Stimulated activated CD8-positive, alpha-beta memory T cell treated with anti-CD3 and anti-CD28 coated beads, Interleukin-12 subunit alpha, Interleukin-12 subunit beta, amount 100 ng/mL, for 24 hours (primary cell): ENCODE data around the gene KIAA1217.

Experiments used
- DNase-seq: peaks from one replicate; pipeline ENCODE4 v3.0.0-alpha.2; 2020; ENCODE audit errors: extremely low read depth

The KIAA1217 gene, protein sequence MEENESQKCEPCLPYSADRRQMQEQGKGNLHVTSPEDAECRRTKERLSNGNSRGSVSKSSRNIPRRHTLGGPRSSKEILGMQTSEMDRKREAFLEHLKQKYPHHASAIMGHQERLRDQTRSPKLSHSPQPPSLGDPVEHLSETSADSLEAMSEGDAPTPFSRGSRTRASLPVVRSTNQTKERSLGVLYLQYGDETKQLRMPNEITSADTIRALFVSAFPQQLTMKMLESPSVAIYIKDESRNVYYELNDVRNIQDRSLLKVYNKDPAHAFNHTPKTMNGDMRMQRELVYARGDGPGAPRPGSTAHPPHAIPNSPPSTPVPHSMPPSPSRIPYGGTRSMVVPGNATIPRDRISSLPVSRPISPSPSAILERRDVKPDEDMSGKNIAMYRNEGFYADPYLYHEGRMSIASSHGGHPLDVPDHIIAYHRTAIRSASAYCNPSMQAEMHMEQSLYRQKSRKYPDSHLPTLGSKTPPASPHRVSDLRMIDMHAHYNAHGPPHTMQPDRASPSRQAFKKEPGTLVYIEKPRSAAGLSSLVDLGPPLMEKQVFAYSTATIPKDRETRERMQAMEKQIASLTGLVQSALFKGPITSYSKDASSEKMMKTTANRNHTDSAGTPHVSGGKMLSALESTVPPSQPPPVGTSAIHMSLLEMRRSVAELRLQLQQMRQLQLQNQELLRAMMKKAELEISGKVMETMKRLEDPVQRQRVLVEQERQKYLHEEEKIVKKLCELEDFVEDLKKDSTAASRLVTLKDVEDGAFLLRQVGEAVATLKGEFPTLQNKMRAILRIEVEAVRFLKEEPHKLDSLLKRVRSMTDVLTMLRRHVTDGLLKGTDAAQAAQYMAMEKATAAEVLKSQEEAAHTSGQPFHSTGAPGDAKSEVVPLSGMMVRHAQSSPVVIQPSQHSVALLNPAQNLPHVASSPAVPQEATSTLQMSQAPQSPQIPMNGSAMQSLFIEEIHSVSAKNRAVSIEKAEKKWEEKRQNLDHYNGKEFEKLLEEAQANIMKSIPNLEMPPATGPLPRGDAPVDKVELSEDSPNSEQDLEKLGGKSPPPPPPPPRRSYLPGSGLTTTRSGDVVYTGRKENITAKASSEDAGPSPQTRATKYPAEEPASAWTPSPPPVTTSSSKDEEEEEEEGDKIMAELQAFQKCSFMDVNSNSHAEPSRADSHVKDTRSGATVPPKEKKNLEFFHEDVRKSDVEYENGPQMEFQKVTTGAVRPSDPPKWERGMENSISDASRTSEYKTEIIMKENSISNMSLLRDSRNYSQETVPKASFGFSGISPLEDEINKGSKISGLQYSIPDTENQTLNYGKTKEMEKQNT (N-terminal part only)

GRCh38 chr10:24208661-24209431 lies at the start of gene KIAA1217:
Gene KIAA1217, plus strand, starts transcription at chr10:24209138. Its CDS starts 56 bp downstream, at chr10:24209194.
- DNase-seq, result no peak

DNA sequence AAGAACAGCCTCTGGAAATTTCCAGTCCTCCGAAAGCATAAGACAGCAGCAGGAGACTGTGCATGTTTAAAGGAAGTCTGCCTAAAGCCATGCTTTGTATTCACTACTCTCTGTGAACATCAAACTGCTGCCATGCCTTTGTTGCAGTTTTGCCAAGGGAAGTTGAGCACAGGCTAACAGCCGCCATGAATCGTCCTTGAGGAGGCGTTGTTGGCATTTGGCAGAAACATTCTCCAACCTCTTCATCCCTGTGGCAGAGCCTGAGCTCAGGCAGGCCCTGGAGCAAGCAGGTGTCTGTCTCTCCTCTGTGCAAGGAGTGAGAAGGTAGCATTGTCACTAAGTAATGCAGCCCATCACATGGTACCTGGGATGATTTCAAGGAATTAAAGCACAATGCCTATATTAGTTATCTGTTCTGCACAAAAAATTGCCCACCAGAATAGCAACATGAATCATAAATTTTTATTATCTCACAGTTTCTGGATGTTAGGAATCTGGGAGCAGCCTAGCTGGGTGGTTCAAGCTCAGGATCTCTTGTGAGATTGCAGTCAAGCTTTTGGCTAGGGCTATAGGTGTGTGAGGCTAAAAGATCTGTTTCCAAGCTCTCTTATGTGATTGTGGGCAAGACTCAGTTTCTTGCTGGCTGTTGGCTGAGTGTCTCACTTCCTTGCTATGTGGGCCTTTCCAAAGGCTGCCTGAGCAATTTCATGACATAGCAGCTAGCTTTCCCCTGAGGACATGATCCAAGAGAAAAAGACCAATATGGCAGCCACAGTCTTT lies 46.5 kb upstream of the KIAA1217 start:
- no peak for DNase-seq

DNA sequence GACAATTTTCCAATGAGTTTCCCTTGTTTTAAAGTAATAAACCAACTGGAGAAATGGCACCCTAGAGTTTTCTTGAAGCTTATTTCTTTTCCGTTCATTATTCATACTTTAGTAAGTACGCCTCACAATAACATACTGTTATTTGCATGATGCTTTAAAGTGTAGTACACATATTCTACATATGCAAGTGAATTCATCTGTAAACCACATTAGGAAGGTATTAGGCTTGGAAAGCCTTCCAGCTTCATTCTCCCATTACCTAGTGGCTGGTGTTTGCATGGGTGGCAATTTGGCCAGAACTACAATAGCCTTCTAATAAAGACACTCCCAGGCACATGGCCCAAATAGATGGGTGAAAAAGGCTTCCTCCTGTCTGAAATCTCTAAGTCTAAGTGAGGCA lies 45.5 kb upstream of the KIAA1217 start:
- no peak for DNase-seq

DNA sequence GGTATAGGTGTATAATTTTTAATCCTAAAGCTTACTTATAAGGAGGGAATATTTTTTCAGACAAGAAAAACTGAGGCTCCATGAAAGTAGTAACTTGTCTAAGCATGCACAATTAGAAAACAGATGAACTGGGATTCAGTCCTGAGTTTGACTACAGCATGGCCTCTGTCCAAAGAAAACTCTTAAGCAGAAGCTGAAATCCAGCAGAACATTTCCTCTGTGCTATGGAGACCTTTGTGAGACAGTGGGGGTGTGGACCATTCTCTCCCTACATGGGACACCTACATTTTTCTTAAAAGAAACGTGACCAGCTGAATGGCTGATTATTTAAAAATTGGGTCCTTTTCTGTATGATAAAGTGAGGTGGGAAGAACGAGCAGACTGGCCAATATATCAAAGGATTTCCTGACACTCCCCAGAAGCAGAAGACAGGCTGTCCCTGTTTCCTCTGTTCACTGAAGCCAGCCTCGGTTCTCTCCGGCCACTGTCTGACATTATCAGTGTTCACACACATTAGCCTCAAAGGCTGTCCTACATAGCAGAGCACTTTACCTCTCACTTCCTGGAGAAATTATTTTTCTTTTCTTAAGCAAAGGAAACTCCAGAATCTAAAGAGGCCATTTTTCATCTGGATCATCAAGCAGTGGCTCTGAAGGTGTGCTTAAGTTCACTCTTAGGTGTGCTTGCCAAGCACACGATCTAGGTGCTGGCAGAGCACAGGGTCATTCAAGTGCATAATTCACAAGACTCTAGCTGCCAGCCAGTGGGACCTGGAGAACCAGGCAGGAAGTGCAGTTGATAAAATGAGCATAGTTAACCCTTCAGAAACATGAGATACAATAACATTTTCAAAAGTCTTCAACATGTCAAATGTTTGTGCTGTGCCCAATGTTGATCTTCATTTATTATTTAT lies 40.4 kb upstream of the KIAA1217 start:
- no peak for DNase-seq

GRCh38 chr10:24170199-24170598 lies 38.7 kb upstream of the KIAA1217 start:
- DNase-seq, result no peak

DNA sequence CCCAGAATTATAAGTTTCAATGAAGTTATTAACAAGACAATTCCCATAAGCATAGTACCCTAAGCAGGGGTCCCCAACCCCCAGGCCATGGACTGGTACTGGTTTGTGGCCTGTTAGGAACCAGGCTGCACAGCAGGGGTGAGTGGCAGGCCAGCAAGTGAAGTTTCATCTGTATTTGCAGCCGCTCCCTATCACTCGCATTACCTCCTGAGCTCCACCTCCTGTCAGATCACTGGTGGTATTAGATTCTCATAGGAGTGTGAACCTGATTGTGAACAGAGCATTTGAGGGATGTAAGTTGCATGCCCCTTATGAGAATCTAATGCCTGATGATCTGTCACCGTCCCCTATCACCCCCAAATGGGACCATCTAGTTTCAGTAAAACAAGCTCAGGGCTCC lies 36.0 kb upstream of the KIAA1217 start:
- DNase-seq, result no peak

GRCh38 chr10:24174014-24174413 lies 34.9 kb upstream of the KIAA1217 start:
- no peak for DNase-seq

DNA sequence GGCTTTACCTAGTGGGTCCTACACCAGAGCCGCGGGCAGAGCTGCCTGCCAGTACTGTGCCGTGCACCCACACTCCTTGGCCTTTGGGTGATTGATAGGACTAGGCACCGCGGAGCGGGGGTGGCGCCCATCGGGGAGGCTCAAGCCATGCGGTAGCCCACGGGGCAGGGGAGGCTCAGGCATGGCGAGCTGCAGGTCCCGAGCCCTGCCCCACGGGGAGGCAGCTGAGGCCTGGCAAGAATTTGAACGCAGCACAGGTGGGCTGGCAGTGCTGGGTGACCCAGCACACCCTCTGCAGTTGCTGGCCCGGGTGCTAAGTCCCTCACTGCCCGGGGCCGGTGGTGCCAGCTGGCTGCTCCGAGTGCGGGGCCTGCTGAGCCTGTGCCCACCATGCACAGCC lies 32.3 kb upstream of the KIAA1217 start:
- DNase-seq, result no peak

- DNase-seq, result no peak
These were observed 31.3 kb upstream of the KIAA1217 start for GRCh38 chr10:24177636-24178035.

GRCh38 chr10:24180891-24181290 lies 28.0 kb upstream of the KIAA1217 start:
- no peak for DNase-seq

DNA sequence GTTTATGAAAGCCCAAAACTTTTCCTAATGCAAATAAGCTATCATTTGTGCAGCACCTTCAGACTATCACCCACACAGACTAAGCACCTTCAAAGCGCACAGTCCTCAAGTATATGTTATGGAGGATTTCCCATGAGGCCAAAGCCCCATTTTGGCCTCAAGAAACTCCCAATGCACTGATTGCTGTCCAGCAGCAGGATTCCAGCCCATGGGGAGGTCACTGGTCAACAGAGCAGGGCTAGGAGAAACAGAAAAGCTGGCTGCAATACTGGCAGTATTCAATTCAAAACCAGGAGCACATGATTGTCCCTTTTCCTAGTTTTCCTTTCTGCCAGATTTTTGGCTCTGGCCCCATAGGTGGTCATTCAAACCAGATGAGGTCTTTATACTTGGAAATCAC lies 24.5 kb upstream of the KIAA1217 start:
- DNase-seq, result no peak

DNA sequence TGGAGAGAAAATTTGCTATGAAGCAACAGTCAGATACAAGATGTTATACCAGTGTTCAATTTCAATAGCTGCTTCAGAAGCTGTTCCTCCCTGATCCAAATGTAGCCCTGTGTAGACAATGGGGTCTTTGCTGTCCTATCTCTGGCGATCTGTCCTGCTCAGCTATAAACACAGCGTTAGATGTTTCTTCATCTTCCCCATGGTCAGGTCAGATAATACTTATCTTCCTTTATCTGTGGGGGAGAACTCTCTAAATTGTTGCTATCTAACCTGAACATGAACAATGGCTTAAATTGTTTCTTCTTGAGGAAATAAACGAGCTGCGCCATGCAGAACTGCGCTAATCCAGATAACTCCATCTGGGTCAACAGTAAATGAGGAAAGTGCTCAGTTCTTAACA lies 15.6 kb upstream of the KIAA1217 start:
- no peak for DNase-seq

GRCh38 chr10:24197263-24197662 lies 11.7 kb upstream of the KIAA1217 start:
- no peak for DNase-seq

DNA sequence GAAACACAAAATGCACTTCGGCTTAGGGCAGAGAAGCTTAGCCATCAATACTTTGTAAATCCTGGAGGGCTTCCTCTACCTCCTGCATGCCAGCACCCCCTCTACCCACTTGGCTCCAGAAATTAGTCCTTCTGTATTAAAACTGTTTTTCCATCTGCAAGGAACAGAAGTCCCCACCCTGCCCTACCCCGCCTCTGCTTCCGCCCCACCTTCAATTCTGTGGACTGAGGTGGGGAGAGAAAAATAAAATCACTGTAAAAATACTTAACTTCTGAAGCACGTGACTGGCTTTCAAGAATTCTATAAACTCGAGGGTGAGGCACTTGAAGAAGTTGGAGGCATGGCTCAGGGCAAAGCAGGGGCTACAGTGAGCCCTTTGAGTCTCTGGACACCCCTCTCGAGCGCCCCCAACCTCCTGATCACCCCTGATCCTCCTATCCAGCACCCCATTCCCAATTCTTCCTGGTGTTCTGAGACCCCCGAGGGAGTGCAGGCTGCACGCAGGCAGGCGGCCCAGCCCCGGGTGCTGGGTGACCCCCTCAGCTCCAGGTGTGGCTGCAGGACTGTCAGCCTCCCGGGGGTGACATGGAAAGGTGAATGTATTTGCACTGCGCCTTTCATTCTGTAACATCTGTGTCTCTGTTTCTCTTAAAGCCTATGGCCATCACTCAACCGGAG lies 7.3 kb upstream of the KIAA1217 start:
- no peak for DNase-seq

- DNase-seq, result no peak
These were observed 6.8 kb upstream of the KIAA1217 start for GRCh38 chr10:24202181-24202570.

DNA sequence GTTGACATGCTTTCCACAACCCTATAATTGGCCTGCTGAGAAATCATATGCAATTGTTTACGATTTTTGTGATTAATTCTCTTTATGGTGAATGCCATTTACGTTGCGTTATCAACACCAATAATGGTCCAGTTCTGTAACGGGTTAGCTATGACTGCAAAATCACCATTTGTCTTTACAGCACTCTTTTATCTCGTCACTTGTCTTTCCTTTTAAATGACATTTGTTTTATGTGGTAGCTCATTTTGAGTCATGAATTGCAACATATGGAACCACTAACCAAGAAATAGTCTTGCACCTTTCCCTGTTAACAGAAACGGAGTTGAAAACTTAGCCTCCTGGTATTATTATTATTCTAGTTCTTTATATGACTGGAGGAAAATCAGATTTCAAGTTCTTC lies 3.1 kb upstream of the KIAA1217 start:
- DNase-seq, result no peak

DNA sequence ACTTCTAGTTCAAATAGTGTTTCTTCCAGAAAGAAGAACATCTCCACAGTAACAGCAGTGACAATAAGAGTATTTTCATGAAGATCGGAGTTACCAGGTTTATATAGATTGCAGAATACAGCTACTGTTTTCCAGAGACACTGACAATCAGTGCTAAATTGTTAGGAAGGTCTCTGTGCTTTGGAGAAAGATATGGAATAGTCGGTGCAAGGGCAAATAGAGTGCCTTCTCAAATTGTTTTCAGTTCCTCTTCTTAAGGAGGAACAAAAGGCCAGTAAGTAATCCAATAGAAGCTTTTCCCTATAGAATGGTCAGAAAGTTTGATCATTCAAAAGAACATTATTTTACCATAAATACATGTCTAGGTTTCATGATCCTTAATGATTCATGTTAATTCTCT lies 2.6 kb upstream of the KIAA1217 start:
- no peak for DNase-seq

- DNase-seq, result no peak
These were observed 2.0 kb upstream of the KIAA1217 start for GRCh38 chr10:24206926-24207325.

DNA sequence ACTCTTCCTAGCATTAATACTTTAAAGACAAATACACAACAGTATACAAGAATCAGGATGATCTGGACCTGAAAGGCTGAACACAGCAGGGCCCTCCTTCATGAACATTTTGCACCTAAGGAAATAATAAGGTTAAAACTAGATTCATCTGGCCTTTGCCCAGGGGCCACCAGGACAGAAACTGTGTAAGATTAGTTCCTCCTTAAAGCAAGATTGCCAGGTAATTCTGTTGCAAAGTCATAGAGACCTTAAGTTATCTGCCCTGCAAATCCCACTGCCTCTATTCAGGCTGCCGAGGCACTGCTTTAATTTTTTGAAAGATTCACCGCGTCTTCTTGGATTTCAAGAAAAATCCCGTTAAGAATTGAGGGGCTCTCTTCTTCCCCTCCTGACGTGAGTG lies 1.6 kb upstream of the KIAA1217 start:
- DNase-seq, result no peak
